Smooth muscle cell (in vitro differentiated cells): ENCODE data around the gene PTPRD. TPM values are rescaled to one million over a fixed set of nuclear protein-coding genes. Genes with fewer than 3 reads are reported as not detected.

Experiments used
- DNase-seq: peaks from one replicate; lab custom pipeline; 2025; ENCODE audit not compliant: unreplicated experiment; lab: John Stamatoyannopoulos, UW
- H2AFZ ChIP-seq: fragments of 200-600 bp; sonication (generic); 2 replicates; pipeline ENCODE4 v1.6.0; 2016; ENCODE audit warnings: antibody characterized with exemption, low read depth, mild to moderate bottlenecking
- H3F3A ChIP-seq: fragments of 200-600 bp; sonication (generic); 2 replicates; pipeline ENCODE4 v1.6.0; 2017; ENCODE audit warnings: antibody characterized with exemption, low read depth
- H3K27ac ChIP-seq: fragments of 200-600 bp; sonication (generic); 2 replicates; pipeline ENCODE4 v1.5.1; 2016; ENCODE audit warnings: low read depth, mild to moderate bottlenecking
- H3K27me3 ChIP-seq: fragments of 200-600 bp; sonication (generic); 2 replicates; pipeline ENCODE4 v1.6.1; 2016; ENCODE audit warnings: low read depth, mild to moderate bottlenecking
- H3K36me3 ChIP-seq: fragments of 200-600 bp; sonication (generic); 2 replicates; pipeline ENCODE4 v1.5.1; 2016; ENCODE audit warnings: low read depth
- H3K4me1 ChIP-seq: fragments of 200-600 bp; sonication (generic); 2 replicates; pipeline ENCODE4 v1.5.1; 2016; ENCODE audit warnings: low read depth
- H3K4me2 ChIP-seq: fragments of 200-600 bp; sonication (generic); 2 replicates; pipeline ENCODE4 v1.6.0; 2016; ENCODE audit warnings: mild to moderate bottlenecking
- H3K4me3 ChIP-seq: fragments of 200-600 bp; sonication (generic); 2 replicates; pipeline ENCODE4 v1.5.1; 2016; ENCODE audit warnings: mild to moderate bottlenecking
- H3K79me2 ChIP-seq: fragments of 200-600 bp; sonication (generic); 2 replicates; pipeline ENCODE4 v1.6.0; 2016; ENCODE audit warnings: low read depth, mild to moderate bottlenecking
- H3K9ac ChIP-seq: fragments of 200-600 bp; sonication (generic); 2 replicates; pipeline ENCODE4 v1.6.0; 2016; ENCODE audit warnings: low read depth
- H3K9me3 ChIP-seq: fragments of 200-600 bp; sonication (generic); replicated peaks from 2 replicates; pipeline ENCODE4 v1.5.1; 2016; ENCODE audit warnings: low read depth
- H4K20me1 ChIP-seq: fragments of 200-600 bp; sonication (generic); 2 replicates; pipeline ENCODE4 v1.6.0; 2016; ENCODE audit warnings: low read depth
- CTCF ChIP-seq: fragments of 200-600 bp; sonication (generic); IDR thresholded peaks from 2 replicates; pipeline ENCODE4 v1.5.1; 2017; ENCODE audit warnings: borderline replicate concordance, mild to moderate bottlenecking, antibody characterized with exemption; ENCODE audit not compliant: insufficient read depth, poor library complexity, severe bottlenecking
- WGBS: methylation state at CpG from one replicate; pipeline ENCODE4 v1.1.7; 2016; ENCODE audit warnings: low lambda C conversion rate; 5-methylcytosine and 5-hydroxymethylcytosine counted together
- polyA plus RNA-seq: library from polyadenylated mRNA; unstranded; fragments of >200 nt; fragmentation: Nextera tagmentation; extraction: Ambion mirVana; gene quantifications from 2 replicates; pipeline ENCODE4 v1.2.1, GENCODE V29; 2016
- total RNA-seq: library from RNA; depleted of rRNA; stranded (reverse); fragments of >200 nt; gene quantifications from 2 replicates; pipeline ENCODE4 v1.2.3, GENCODE V29; 2014

Gene PTPRD
- total and polyA plus RNA-seq, 2 experiments from 2014 or later, result 6.5 to 61.0 TPM

GRCh38 chr9:8887369-8887768 lies 1725.4 kb downstream of the PTPRD start:
- Histone ChIP-seq H3K9ac (no peak overlapping the region), H3K79me2 (no peaks in the 10 kb centered on the region), H4K20me1 (no peaks in the 10 kb centered on the region), H3K9me3 (no peaks in the 10 kb centered on the region), H3K4me2 (no peak overlapping the region), H3K36me3 (no peaks in the 10 kb centered on the region), H3K4me3 (no peak overlapping the region), H2AFZ (no peak overlapping the region), H3K27me3 (no peaks in the 10 kb centered on the region), H3K4me1 (no peaks in the 10 kb centered on the region), H3K27ac (no peak overlapping the region), H3F3A (no peaks in the 10 kb centered on the region)
- WGBS, result 52% methylated on average over 1 of the region's 1 CpG
- no peak for TF ChIP-seq CTCF
- no peak for DNase-seq

- H3F3A ChIP-seq, result no peaks in the 10 kb centered on the region
- WGBS, result 100% methylated on average over 1 of the region's 1 CpG
Measured at GRCh38 chr9:8883321-8883720, 1729.5 kb downstream of the PTPRD start.

GRCh38 chr9:8880060-8880459 lies 1732.7 kb downstream of the PTPRD start:
- no peak overlapping the region for H2AFZ ChIP-seq
- no peak for TF ChIP-seq CTCF
- no peak overlapping the region for H3K9ac ChIP-seq
- no peak for DNase-seq
- H4K20me1 ChIP-seq, result no peaks in the 10 kb centered on the region
- H3K27ac ChIP-seq, result no peak overlapping the region
- no peak overlapping the region for H3K4me3 ChIP-seq
- no peaks in the 10 kb centered on the region for H3K9me3 ChIP-seq
- no peak overlapping the region for H3K4me2 ChIP-seq
- no peaks in the 10 kb centered on the region for H3K36me3 ChIP-seq
- no peaks in the 10 kb centered on the region for H3F3A ChIP-seq
- H3K27me3 ChIP-seq, result no peaks in the 10 kb centered on the region
- WGBS, result 97% methylated on average over 3 of the region's 3 CpGs
- H3K4me1 ChIP-seq, result no peaks in the 10 kb centered on the region
- no peaks in the 10 kb centered on the region for H3K79me2 ChIP-seq

More at GRCh38 chr9:8883321-8883720, 1729.5 kb downstream of the PTPRD start:
- H3K9me3 ChIP-seq, result no peaks in the 10 kb centered on the region
- H2AFZ ChIP-seq, result no peak overlapping the region
- H3K27ac ChIP-seq, result no peak overlapping the region
- no peak overlapping the region for H3K9ac ChIP-seq
- no peak for TF ChIP-seq CTCF
- H3K79me2 ChIP-seq, result no peaks in the 10 kb centered on the region
- H3K36me3 ChIP-seq, result no peaks in the 10 kb centered on the region
- no peak for DNase-seq
- H3K4me3 ChIP-seq, result no peak overlapping the region
- H3K4me1 ChIP-seq, result no peaks in the 10 kb centered on the region
- H3K27me3 ChIP-seq, result no peaks in the 10 kb centered on the region
- no peaks in the 10 kb centered on the region for H4K20me1 ChIP-seq
- no peak overlapping the region for H3K4me2 ChIP-seq

- Histone ChIP-seq H3K27me3 (no peaks in the 10 kb centered on the region), H3K4me3 (no peak overlapping the region), H3K9ac (no peak overlapping the region), H3K4me1 (no peaks in the 10 kb centered on the region), H3F3A (no peaks in the 10 kb centered on the region), H4K20me1 (no peaks in the 10 kb centered on the region), H2AFZ (no peak overlapping the region), H3K27ac (no peak overlapping the region), H3K79me2 (no peaks in the 10 kb centered on the region), H3K9me3 (no peaks in the 10 kb centered on the region), H3K4me2 (no peak overlapping the region), H3K36me3 (no peaks in the 10 kb centered on the region)
- no peak for TF ChIP-seq CTCF
- WGBS, result 84% methylated on average over 2 of the region's 2 CpGs
- no peak for DNase-seq
Measured at GRCh38 chr9:8879284-8879683, 1733.5 kb downstream of the PTPRD start.
